GM23338 (cell line): ENCODE results near the gene ACAP1.

ENCODE experiments used
- EZH2 ChIP-seq: fragments of 200-600 bp; sonication (generic); IDR thresholded peaks from one replicate; pipeline ENCODE4 v1.8.0; 2017; ENCODE audit warnings: antibody characterized with exemption, mild to moderate bottlenecking, low read depth; ENCODE audit not compliant: unreplicated experiment
- EZH2phosphoT487 ChIP-seq: fragments of 200-600 bp; sonication (generic); IDR thresholded peaks from one replicate; pipeline ENCODE4 v1.8.1; 2018; ENCODE audit warnings: antibody characterized with exemption; ENCODE audit not compliant: unreplicated experiment
- POLR2AphosphoS5 ChIP-seq: IDR thresholded peaks from 2 replicates; pipeline ENCODE4 v1.6.1; 2016; ENCODE audit warnings: antibody characterized with exemption, low read depth
- REST ChIP-seq: IDR thresholded peaks from one replicate; pipeline ENCODE4 v1.6.1; 2018; ENCODE audit warnings: antibody characterized with exemption; ENCODE audit not compliant: unreplicated experiment
- TF ChIP-seq, protein P1 (sequence below), 2 experiments: fragments of 200-600 bp in 1 of 2; sonication (generic) in 1 of 2; conservative IDR thresholded peaks; 2 replicates each; pipeline versions ENCODE4 v1.5.1 to v1.6.1; 2016 to 2017; ENCODE audit warnings: antibody characterized with exemption in 2 of 2, low read depth in 2 of 2, mild to moderate bottlenecking in 2 of 2, moderate library complexity in 1 of 2

GRCh38 chr17:7383371-7383741 lies 47.0 kb downstream of the ACAP1 start:
- TF ChIP-seq EZH2 (no peak), EZH2phosphoT487 (no peak), REST (no peak), POLR2AphosphoS5 (no peak)
- TF ChIP-seq, protein P1, sequence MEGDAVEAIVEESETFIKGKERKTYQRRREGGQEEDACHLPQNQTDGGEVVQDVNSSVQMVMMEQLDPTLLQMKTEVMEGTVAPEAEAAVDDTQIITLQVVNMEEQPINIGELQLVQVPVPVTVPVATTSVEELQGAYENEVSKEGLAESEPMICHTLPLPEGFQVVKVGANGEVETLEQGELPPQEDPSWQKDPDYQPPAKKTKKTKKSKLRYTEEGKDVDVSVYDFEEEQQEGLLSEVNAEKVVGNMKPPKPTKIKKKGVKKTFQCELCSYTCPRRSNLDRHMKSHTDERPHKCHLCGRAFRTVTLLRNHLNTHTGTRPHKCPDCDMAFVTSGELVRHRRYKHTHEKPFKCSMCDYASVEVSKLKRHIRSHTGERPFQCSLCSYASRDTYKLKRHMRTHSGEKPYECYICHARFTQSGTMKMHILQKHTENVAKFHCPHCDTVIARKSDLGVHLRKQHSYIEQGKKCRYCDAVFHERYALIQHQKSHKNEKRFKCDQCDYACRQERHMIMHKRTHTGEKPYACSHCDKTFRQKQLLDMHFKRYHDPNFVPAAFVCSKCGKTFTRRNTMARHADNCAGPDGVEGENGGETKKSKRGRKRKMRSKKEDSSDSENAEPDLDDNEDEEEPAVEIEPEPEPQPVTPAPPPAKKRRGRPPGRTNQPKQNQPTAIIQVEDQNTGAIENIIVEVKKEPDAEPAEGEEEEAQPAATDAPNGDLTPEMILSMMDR (conservative IDR thresholded peaks at IDR 0.05; ENCODE audit: low read depth in 2 of 2), result no peak
